OCI-M1 (cell line): ENCODE results near the gene BMAL1.

Experiments used
- DNase-seq: peaks from one replicate; lab custom pipeline; 2025; lab: John Stamatoyannopoulos, UW

BMAL1 gene

GRCh38 chr11:13316528-13316961 lies 39.0 kb downstream of the BMAL1 start:
- DNase-seq, result no peak

GRCh38 chr11:13317293-13318080 lies 39.9 kb downstream of the BMAL1 start:
- no peak for DNase-seq

- DNase-seq, result peak; percentile 75
These were observed 41.1 kb downstream of the BMAL1 start for GRCh38 chr11:13318498-13319295.

- DNase-seq, result no peak
These were observed 43.1 kb downstream of the BMAL1 start for GRCh38 chr11:13320688-13321087.

GRCh38 chr11:13321431-13321830 lies 43.8 kb downstream of the BMAL1 start:
- no peak for DNase-seq

GRCh38 chr11:13324141-13324540 lies 46.6 kb downstream of the BMAL1 start:
- no peak for DNase-seq

- no peak for DNase-seq
These were observed 47.1 kb downstream of the BMAL1 start for GRCh38 chr11:13324709-13325108.

- DNase-seq, result no peak
These were observed 49.8 kb downstream of the BMAL1 start for GRCh38 chr11:13327421-13327820.

- DNase-seq, result no peak
These were observed 50.7 kb downstream of the BMAL1 start for GRCh38 chr11:13328286-13328685.

GRCh38 chr11:13329670-13330356 lies 52.2 kb downstream of the BMAL1 start:
- DNase-seq, result no peak

GRCh38 chr11:13332124-13332523 lies 54.5 kb downstream of the BMAL1 start:
- no peak for DNase-seq

- DNase-seq, result peak; percentile 57
These were observed 55.9 kb downstream of the BMAL1 start for GRCh38 chr11:13333456-13333957.

- DNase-seq, result peak; percentile 6
These were observed 56.6 kb downstream of the BMAL1 start for GRCh38 chr11:13334034-13334786.

- DNase-seq, result peak; percentile 83
These were observed 57.7 kb downstream of the BMAL1 start for GRCh38 chr11:13335319-13335718.

- no peak for DNase-seq
These were observed 58.8 kb downstream of the BMAL1 start for GRCh38 chr11:13336246-13336878.

- DNase-seq, result peak; percentile 88
These were observed 60.4 kb downstream of the BMAL1 start for GRCh38 chr11:13338019-13338426.

- DNase-seq, result peak; percentile 88
These were observed 61.0 kb downstream of the BMAL1 start for GRCh38 chr11:13338427-13339069.

GRCh38 chr11:13339195-13340153 lies 61.9 kb downstream of the BMAL1 start:
- DNase-seq, result no peak

GRCh38 chr11:13341026-13341425 lies 63.4 kb downstream of the BMAL1 start:
- no peak for DNase-seq
